HG02759 (cell line): ENCODE data around the gene SLC44A4.
"Not testable (repeated sequence)": the region's sequence is repeated elsewhere in the genome, so short reads cannot be mapped to it uniquely, and the experiment has no call there.

Experiments used
- ATAC-seq: cut with Tn5 transposase; IDR thresholded peaks from one replicate; pipeline ENCODE4 v1.9.1; 2021; ENCODE audit warnings: mild to moderate bottlenecking, moderate library complexity; ENCODE audit not compliant: unreplicated experiment

Gene SLC44A4

GRCh38 chr6:31880616-31881015 lies 1.8 kb upstream of the SLC44A4 start:
- no peak for ATAC-seq

GRCh38 chr6:31879901-31880300 lies 1.1 kb upstream of the SLC44A4 start:
- no peak for ATAC-seq

GRCh38 chr6:31879143-31879542 lies 346 bp upstream of the SLC44A4 start:
- no peak for ATAC-seq

DNA sequence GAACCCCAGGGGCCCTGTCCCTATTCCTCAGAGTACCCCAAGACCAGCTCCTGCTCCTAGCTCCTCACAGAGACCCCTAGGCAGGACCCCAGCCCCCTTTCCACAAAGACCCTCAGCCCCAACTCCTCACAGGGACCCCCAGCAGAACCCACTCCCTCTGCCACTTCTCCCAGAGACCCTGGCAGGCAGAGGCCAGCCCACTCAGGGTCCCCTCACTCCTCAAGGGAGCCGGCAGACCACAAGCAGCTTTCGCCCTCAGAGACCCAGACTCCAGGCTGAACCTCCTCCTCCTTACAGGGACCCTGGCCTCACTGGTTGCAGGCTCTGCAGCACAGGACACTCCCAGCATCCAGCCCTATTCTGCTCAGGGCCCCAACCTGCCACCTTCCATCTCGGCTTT lies 575 bp downstream of the SLC44A4 start:
- no peak for ATAC-seq

- ATAC-seq = no peak
Observed at GRCh38 chr6:31877651-31878161, 1.1 kb downstream of the SLC44A4 start.

- ATAC-seq = no peak
Observed at GRCh38 chr6:31877125-31877650, 1.6 kb downstream of the SLC44A4 start.

GRCh38 chr6:31876357-31876756 lies 2.4 kb downstream of the SLC44A4 start:
- ATAC-seq = no peak

GRCh38 chr6:31875877-31876276 lies 2.9 kb downstream of the SLC44A4 start:
- no peak for ATAC-seq

- no peak for ATAC-seq
Observed at GRCh38 chr6:31874836-31875572, 3.8 kb downstream of the SLC44A4 start.

DNA sequence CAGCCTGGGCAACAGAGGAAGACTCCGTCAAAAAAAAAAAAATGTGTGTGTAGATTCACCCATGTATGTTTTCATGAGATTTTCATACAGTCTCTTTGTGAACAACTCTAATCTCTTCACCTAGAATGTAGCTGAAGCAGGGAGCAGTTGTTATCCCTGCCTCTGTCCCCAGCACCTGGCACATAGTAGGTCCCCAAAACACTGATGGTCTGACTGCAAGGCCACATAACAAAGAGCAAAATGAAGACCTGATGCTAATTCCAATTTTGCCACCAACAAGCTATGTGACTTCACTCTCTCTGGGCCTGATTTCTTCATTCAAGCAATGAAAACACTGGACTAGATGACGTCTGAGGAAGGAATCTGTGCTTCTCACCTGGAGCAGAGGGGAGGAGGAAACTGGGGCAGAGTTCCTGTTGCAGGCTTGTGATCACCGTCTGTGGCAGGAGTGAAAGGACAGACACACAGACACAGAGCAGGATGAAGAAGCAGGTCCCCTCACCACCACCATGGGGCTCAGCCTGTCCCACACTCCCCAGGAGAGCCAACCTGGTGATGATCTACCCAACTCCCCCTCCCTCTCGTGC lies 4.6 kb downstream of the SLC44A4 start:
- no peak for ATAC-seq

DNA sequence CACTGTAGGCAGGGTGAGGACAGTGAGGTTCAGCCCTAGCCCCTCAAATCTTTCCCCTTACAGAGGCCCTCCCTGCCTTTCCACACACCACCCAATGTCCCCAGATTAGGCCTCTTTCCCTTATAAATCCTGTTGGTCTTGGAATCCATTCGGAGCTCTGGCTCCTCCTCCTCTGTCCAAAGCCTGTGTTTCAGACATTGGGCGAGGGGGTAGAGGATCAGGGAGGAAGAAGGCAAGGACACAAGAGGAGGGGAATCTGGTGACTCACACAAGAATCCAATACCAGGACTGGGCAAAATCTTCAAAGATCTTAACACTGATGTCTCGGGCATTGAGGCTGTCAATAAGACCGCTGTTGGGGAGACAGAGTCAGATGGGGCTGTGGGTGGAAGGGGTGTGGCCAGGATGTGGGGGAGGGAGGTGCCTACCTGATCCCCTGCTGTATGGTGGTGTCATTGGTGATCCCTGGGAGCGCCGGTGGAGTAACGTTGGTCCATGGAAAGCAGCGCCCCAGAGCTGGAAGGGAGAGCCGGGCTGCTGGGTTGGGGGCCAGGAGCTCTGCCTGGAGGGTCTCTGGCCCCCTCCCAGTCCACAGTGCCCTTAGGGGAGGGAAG lies 7.6 kb downstream of the SLC44A4 start:
- no peak for ATAC-seq

GRCh38 chr6:31870385-31870921 lies 8.3 kb downstream of the SLC44A4 start:
- ATAC-seq = no peak

DNA sequence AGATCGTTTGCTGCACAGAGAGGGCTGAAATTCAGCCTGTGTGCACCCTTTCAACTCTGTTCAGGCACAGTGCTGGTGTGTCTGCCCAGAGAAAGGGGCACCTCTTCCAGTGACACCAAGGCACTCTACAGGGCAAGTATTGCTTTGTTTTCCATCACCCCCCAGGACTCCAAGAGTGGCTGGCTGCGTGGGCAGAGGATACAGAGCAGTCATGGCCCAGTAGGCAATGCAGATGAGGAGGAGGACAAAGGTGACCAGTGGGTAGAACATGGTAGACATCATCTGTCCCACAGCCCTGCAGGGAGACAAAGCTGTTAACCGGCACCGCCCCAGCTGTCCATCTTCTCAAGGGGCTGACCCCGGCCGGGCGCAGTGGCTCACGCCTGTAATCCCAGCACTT lies 9.5 kb downstream of the SLC44A4 start:
- ATAC-seq = no peak

- ATAC-seq = not testable (repeated sequence)
Observed at GRCh38 chr6:31868658-31868971, 10.2 kb downstream of the SLC44A4 start.

DNA sequence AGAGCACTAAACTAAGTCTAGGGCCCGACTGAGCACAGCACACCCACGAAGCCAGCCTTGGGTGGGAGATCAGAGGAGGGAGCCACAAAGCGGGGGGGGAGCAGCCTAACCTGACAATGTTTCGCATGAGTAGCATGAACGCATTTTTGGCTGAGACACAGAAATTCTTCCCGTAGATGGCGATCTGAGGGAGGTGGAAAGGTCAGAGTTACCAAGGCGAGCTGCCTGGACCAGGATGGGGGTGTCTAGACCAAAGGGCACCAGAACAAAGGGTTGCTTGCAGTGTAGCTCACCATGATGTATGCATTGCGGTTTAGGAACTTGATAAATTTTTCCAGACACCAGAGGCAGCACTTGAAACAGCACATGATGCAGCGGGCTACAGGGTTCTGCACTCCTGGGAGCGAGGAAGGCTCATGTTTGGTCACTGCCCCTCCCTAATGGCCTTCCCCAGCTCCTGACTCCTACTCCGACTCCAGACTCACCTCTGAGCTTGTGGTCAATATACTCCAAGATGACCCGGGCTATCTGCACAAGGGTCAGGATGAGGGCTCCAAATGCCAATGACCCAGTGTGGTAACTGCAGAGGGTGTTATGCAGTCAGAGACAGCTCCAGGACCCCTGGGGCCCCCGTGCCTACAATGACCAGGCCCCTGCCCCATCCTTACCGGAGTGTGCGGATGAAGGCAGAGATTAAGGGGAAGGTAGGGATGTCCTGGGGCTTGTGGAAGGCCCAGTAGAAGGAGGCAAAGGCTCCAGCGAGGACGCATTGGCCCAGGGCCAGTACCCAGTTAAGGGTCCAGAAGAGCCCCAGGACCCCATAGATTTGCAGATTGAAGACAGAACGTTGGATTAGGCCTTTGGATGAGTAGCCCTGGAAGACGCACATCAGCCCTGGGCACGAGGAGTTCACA lies 13.3 kb downstream of the SLC44A4 start:
- ATAC-seq = no peak

DNA sequence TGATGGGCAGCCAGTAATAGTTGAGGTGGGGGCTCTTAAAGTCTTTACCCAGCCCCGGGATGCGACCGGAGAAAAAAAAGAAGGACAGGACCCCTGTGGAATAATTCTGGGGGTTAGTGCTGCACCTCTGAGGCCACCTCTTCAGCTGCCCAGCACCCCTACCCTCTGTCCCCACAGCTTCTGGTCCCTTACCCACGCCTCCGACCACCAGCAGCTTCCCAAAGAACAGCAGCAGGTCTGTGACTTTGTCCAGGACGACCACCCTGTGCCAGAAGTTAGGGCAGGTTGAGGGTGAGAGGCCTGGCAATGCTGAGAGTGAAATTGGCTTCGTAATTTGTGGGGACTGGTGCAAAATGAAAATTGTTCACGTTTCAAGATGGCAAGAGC lies 14.0 kb downstream of the SLC44A4 start:
- no peak for ATAC-seq

DNA sequence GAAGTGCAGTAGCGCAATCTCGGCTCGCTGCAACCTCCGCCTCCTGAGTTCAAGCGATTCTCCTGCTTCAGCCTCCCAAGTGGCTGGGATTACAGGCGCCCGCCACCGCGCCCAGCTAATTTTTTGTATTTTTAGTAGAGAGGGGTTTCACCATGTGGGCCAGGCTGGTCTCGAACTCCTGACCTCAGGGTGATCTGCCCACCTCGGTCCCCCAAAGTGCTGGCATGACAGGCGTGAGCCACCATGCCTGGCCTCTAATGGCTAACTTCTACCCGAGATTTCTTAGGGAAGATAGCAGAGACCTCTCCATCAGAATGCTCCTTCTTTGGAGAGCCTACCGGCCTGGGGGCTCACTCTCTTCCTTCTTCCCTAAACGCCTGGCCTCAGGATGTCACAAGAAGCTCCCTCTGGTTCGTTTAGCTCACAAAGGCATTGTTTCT lies 14.7 kb downstream of the SLC44A4 start:
- not testable (repeated sequence) for ATAC-seq

DNA sequence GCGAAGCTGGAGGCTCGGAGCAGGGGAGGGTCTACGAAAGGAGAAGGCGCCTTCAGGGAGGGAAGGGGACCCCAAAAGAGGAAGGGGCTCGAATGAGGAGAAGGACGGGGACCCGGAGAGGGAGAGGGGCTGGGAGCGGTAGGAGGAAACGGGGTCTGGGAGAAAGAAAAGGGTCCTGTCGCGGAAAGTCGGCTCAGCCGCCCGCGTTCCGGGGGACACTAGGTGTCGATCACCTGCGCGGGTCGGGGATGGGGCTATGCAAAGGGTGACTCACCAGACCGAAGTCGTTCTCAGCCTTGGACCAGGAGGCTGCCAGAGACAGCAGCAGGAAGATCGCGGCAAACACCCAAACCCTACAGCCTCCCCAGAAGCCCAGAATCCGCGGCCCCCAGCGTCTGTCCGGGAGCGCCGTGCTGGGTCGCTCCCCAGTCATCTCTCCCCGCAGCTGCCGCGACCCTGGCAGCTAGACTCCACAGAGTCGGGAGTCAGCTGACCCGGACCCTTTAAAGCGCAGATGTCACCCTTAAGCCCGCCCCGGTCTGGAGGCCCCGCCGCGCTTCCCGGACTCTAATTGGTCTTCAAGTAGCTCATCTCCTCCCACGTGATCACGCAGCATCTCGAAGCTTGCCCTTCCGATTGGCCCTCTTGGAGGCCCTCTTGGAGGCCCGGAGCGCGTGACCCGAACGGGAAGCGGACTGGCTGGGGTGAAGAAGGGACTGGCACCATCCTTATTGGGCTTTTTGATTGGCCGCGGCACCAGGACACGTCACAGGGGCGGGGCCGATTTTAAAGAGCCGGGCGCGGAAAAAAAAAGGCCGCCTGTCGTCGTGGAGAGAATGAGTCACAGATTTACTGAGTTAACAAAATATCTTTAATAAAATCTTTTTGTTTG lies 16.2 kb downstream of the SLC44A4 start, which contains the start of gene NEU1:
NEU1 (minus strand) TSS at position 478 of the 892 bp plus-strand sequence; CDS start at position 433, 45 bp downstream.
- ATAC-seq = peak; percentile 94

- no peak for ATAC-seq
Observed at GRCh38 chr6:31861919-31862343, 16.9 kb downstream of the SLC44A4 start.
